HepG2 (cell line): ENCODE data around the gene TRDMT1. TPM values are rescaled to one million over a fixed set of nuclear protein-coding genes. Genes with fewer than 3 reads are reported as not detected.

Experiments used
- ATF1 ChIP-seq: IDR thresholded peaks from 2 replicates; pipeline ENCODE4 v1.6.1; 2016; ENCODE audit warnings: mild to moderate bottlenecking, control low read depth
- CBFB ChIP-seq: sonication (generic); formaldehyde crosslinking; IDR thresholded peaks from 2 replicates; pipeline ENCODE4 v1.4.0; 2020; ENCODE audit warnings: missing genetic modification reagents
- CBX5 ChIP-seq: sonication (generic); formaldehyde crosslinking; IDR thresholded peaks from 2 replicates; pipeline ENCODE4 v1.4.0; 2020; ENCODE audit warnings: missing genetic modification reagents, borderline replicate concordance
- FOXP1 ChIP-seq, 2 experiments: fragments of 450-650 bp in 1 of 2; IDR thresholded peaks; 2 replicates each; pipeline ENCODE4 v1.6.1; 2017 to 2018; ENCODE audit warnings: antibody characterized with exemption in 1 of 2
- HDAC2 ChIP-seq: sonication (generic); formaldehyde crosslinking; IDR thresholded peaks from 2 replicates; pipeline ENCODE4 v1.4.0; 2020; ENCODE audit warnings: missing genetic modification reagents
- HDAC6 ChIP-seq: fragments of 200-600 bp; sonication (generic); IDR thresholded peaks from 2 replicates; pipeline ENCODE4 v1.7.0; 2017; ENCODE audit warnings: mild to moderate bottlenecking, antibody characterized with exemption, low read length, low read depth
- JUND ChIP-seq: sonication (generic); formaldehyde crosslinking; IDR thresholded peaks from 2 replicates; pipeline ENCODE4 v1.8.0; 2022; ENCODE audit warnings: mild to moderate bottlenecking, missing genetic modification reagents
- PAX8 ChIP-seq: sonication (generic); formaldehyde crosslinking; IDR thresholded peaks from 2 replicates; pipeline ENCODE4 v1.8.0; 2022; ENCODE audit warnings: mild to moderate bottlenecking, missing genetic modification reagents, borderline replicate concordance
- PRDM10 ChIP-seq: sonication (generic); formaldehyde crosslinking; IDR thresholded peaks from 2 replicates; pipeline ENCODE4 v1.4.0; 2020; ENCODE audit warnings: low read depth, missing genetic modification reagents
- SAFB2 ChIP-seq: sonication (generic); formaldehyde crosslinking; IDR thresholded peaks from 2 replicates; pipeline ENCODE4 v1.5.1; 2020; ENCODE audit warnings: missing genetic modification reagents, low read depth, mild to moderate bottlenecking, borderline replicate concordance
- SALL2 ChIP-seq: sonication (generic); formaldehyde crosslinking; IDR thresholded peaks from 2 replicates; pipeline ENCODE4 v1.8.1; 2023; ENCODE audit warnings: mild to moderate bottlenecking, missing genetic modification reagents, inconsistent platforms
- SP4 ChIP-seq: sonication (generic); formaldehyde crosslinking; IDR thresholded peaks from 2 replicates; pipeline ENCODE4 v1.8.1; 2023; ENCODE audit warnings: mild to moderate bottlenecking, missing genetic modification reagents
- ZNF230 ChIP-seq: sonication (generic); formaldehyde crosslinking; IDR thresholded peaks from 2 replicates; pipeline ENCODE4 v1.4.0; 2020; ENCODE audit warnings: mild to moderate bottlenecking, missing genetic modification reagents
- ZNF282 ChIP-seq: fragments of 450-650 bp; IDR thresholded peaks from 2 replicates; pipeline ENCODE4 v1.6.1; 2018; ENCODE audit not compliant: partially characterized antibody
- ZNF512B ChIP-seq: sonication (generic); formaldehyde crosslinking; IDR thresholded peaks from 2 replicates; pipeline ENCODE4 v1.5.1; 2020; ENCODE audit warnings: missing genetic modification reagents, mild to moderate bottlenecking, borderline replicate concordance
- ZNF563 ChIP-seq: sonication (generic); formaldehyde crosslinking; IDR thresholded peaks from 2 replicates; pipeline ENCODE4 v1.8.0; 2022; ENCODE audit warnings: mild to moderate bottlenecking, moderate library complexity, missing genetic modification reagents
- ZNF589 ChIP-seq: sonication (generic); formaldehyde crosslinking; conservative IDR thresholded peaks from 2 replicates; pipeline ENCODE4 v1.8.0; 2022; ENCODE audit warnings: mild to moderate bottlenecking, moderate library complexity, missing genetic modification reagents
- ZNF749 ChIP-seq: sonication (generic); formaldehyde crosslinking; IDR thresholded peaks from 2 replicates; pipeline ENCODE4 v1.8.0; 2022; ENCODE audit warnings: mild to moderate bottlenecking, missing genetic modification reagents, moderate library complexity, borderline replicate concordance
- polyA plus RNA-seq, 8 experiments: library from polyadenylated mRNA; depleted of rRNA in 3 of 8; stranded (reverse) in 7 of 8; unstranded in 1 of 8; fragments of >200 nt; fragmentation: Illumina TruSeq in 4 of 8; extraction: Trizol in 4 of 8; gene quantifications; 2 replicates each; pipeline versions ENCODE4 v1.2.1 to v1.2.3, GENCODE V29; 2011 to 2016; ENCODE audit warnings: low read depth in 4 of 8, missing spikeins in 1 of 8, mixed read lengths in 1 of 8; ENCODE audit not compliant: insufficient read depth in 1 of 8
- total RNA-seq, 5 experiments: library from RNA; depleted of rRNA; stranded (reverse); fragments of >200 nt; fragmentation: Illumina TruSeq; extraction: Trizol; gene quantifications; 2 replicates each; pipeline ENCODE4 v1.2.3, GENCODE V29; 2016; ENCODE audit warnings: low read depth in 1 of 5
- TF ChIP-seq, protein P1 (sequence below): sonication (generic); formaldehyde crosslinking; IDR thresholded peaks from 2 replicates; pipeline ENCODE4 v1.4.0; 2020; ENCODE audit warnings: missing genetic modification reagents

The TRDMT1 gene
- total and polyA plus RNA-seq, 2 of the 13 experiments (the other 11 are each of a cell fraction or from before 2014, with no cell fraction given), result 2.0 to 3.0 TPM

DNA sequence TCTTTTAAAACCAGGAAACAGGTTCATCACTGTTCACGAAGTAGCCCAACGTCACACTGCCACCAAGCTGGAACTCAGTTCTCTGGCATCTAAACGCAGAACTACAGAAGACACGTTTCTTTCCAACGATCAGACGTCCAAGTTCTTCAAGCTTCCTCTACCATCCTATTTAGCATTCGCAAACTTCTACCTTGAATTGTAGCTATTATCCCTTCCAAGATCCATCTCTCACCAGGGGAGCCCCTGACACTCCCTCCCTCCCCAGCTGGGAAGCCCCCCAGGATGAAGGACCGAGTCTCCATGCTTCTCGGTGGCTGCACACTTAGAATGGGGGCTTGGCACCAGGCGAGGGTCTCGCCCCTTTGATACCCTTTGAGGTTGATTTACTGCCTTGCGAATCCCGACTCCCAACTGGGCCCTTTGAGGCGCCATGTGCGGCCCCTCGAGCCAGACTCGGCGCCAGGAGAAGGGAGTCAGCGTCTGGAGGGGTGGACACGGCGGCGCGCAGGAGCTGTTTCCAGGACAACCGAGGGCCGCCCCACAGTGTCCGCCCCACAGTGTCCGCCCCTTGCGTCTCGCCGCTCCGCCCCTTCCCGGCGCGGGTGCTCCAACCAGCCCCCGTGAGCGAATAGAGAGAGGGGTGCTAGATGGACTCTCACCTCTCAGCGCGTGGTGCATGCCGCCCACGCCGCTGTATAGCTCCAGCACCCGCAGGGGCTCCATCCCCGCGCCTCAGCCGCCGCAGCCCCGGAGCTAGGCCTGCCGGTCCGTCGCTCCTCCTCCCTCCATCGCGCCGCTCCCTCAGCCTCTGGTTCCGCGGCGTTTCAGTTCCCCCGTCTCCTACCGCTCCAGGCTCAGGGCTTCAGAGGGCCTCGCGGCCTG, at the start of gene TRDMT1 (continued):
- peak; percentile 87 for TF ChIP-seq PRDM10
- TF ChIP-seq ZNF563 (CRISPR knock-in tag), result peak; percentile 92
- peak; percentile 27; the same call in 1 of the 2 replicates for TF ChIP-seq PAX8
- peak; percentile 90; the same call in 1 of the 2 replicates for TF ChIP-seq ZNF749 (CRISPR knock-in tag)
- TF ChIP-seq CBX5 (CRISPR knock-in tag), result peak; percentile 99
- TF ChIP-seq CBFB (CRISPR knock-in tag), result peak; percentile 92
- 0 out of 2 replicates have a peak, but pooled peaks have one; percentile 67 for TF ChIP-seq ZNF589
- TF ChIP-seq, protein P1, sequence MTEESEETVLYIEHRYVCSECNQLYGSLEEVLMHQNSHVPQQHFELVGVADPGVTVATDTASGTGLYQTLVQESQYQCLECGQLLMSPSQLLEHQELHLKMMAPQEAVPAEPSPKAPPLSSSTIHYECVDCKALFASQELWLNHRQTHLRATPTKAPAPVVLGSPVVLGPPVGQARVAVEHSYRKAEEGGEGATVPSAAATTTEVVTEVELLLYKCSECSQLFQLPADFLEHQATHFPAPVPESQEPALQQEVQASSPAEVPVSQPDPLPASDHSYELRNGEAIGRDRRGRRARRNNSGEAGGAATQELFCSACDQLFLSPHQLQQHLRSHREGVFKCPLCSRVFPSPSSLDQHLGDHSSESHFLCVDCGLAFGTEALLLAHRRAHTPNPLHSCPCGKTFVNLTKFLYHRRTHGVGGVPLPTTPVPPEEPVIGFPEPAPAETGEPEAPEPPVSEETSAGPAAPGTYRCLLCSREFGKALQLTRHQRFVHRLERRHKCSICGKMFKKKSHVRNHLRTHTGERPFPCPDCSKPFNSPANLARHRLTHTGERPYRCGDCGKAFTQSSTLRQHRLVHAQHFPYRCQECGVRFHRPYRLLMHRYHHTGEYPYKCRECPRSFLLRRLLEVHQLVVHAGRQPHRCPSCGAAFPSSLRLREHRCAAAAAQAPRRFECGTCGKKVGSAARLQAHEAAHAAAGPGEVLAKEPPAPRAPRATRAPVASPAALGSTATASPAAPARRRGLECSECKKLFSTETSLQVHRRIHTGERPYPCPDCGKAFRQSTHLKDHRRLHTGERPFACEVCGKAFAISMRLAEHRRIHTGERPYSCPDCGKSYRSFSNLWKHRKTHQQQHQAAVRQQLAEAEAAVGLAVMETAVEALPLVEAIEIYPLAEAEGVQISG (CRISPR knock-in tag), result peak; percentile 96
- peak; percentile 58; the same call in 1 of the 2 replicates for TF ChIP-seq ZNF230 (CRISPR knock-in tag)
- TF ChIP-seq HDAC2 (CRISPR knock-in tag), result peak; percentile 76
- TF ChIP-seq JUND, result peak; percentile 56; the same call in 1 of the 2 replicates
- TF ChIP-seq FOXP1 (IDR thresholded peaks at IDR 0.05), result no peak
- peak; percentile 28; the same call in 1 of the 2 replicates for TF ChIP-seq FOXP1 (CRISPR knock-in tag; IDR thresholded peaks at IDR 0.05)
- TF ChIP-seq SALL2 (CRISPR knock-in tag), result 0 out of 2 replicates have a peak, but pooled peaks have one; percentile 55
- no peak for TF ChIP-seq ZNF282
- TF ChIP-seq SP4 (CRISPR knock-in tag), result peak; percentile 90; the same call in 1 of the 2 replicates
- no peak for TF ChIP-seq HDAC6
- 0 out of 2 replicates have a peak, but pooled peaks have one; percentile 83 for TF ChIP-seq ZNF512B (CRISPR knock-in tag)
- TF ChIP-seq ATF1 (CRISPR knock-in tag), result peak; percentile 57; the same call in 1 of the 2 replicates
- peak; percentile 69; the same call in 1 of the 2 replicates for TF ChIP-seq SAFB2
